ENCODE measurements around the gene COQ2. TPM values are rescaled to one million over a fixed set of nuclear protein-coding genes. Genes with fewer than 3 reads are reported as not detected.

The COQ2 gene
- total and polyA plus RNA-seq, 12 donors: 10.5 to 32.8 (median 25.9) TPM

GRCh38 chr4:83318666-83319065 lies 34.1 kb upstream of the COQ2 start:
- no peak overlapping the region for H3K27ac ChIP-seq
- H3K36me3 ChIP-seq: peaks cover 0 to 9% (median 0%) of the 10 kb centered on the region in 9 donors
- no peaks in the 10 kb centered on the region for H3K9me3 ChIP-seq
- no peak overlapping the region for H3K4me3 ChIP-seq
- intact Hi-C loops (cut with DNase I): no loop called here
- peaks cover 0 to 7% (median 0%) of the 10 kb centered on the region in 7 donors for H3K27me3 ChIP-seq
- ATAC-seq (no peak), DNase-seq (no peak)
- H3K4me1 ChIP-seq: peaks cover 0 to 32% (median 0%) of the 10 kb centered on the region in 9 donors
- 88 to 89% methylated on average over 3 of the region's 3 CpGs for WGBS, 2 donors
- TF ChIP-seq, protein P1, sequence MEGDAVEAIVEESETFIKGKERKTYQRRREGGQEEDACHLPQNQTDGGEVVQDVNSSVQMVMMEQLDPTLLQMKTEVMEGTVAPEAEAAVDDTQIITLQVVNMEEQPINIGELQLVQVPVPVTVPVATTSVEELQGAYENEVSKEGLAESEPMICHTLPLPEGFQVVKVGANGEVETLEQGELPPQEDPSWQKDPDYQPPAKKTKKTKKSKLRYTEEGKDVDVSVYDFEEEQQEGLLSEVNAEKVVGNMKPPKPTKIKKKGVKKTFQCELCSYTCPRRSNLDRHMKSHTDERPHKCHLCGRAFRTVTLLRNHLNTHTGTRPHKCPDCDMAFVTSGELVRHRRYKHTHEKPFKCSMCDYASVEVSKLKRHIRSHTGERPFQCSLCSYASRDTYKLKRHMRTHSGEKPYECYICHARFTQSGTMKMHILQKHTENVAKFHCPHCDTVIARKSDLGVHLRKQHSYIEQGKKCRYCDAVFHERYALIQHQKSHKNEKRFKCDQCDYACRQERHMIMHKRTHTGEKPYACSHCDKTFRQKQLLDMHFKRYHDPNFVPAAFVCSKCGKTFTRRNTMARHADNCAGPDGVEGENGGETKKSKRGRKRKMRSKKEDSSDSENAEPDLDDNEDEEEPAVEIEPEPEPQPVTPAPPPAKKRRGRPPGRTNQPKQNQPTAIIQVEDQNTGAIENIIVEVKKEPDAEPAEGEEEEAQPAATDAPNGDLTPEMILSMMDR (IDR thresholded peaks at IDR 0.05): no peak

- TF ChIP-seq, protein P1 (IDR thresholded peaks at IDR 0.05): no peak
- H3K36me3 ChIP-seq: peaks cover 0 to 9% (median 0%) of the 10 kb centered on the region in 9 donors
- H3K27me3 ChIP-seq: peaks cover 0 to 4% (median 0%) of the 10 kb centered on the region in 7 donors
- DNase-seq: no peak
- 68 to 70% methylated on average over 4 of the region's 4 CpGs for WGBS, 2 donors
- peak overlapping the region in 1 of 10 donors; percentile 74 for H3K27ac ChIP-seq
- peaks cover 0 to 32% (median 0%) of the 10 kb centered on the region in 9 donors for H3K4me1 ChIP-seq
- no peak for ATAC-seq
- no peaks in the 10 kb centered on the region for H3K9me3 ChIP-seq
- intact Hi-C loops (cut with DNase I): no loop called here
- no peak overlapping the region for H3K4me3 ChIP-seq
Measured at GRCh38 chr4:83317671-83318070, 33.1 kb upstream of the COQ2 start.

GRCh38 chr4:83316459-83317165 lies 32.0 kb upstream of the COQ2 start:
- peaks cover 0 to 4% (median 0%) of the 10 kb centered on the region in 7 donors for H3K27me3 ChIP-seq
- intact Hi-C loops (cut with DNase I): no loop called here
- ATAC-seq (peak in 1 of 8 donors; percentile 56), DNase-seq (no peak)
- TF ChIP-seq, protein P1 (IDR thresholded peaks at IDR 0.05): no peak
- peaks cover 0 to 9% (median 0%) of the 10 kb centered on the region in 9 donors for H3K36me3 ChIP-seq
- peaks cover 0 to 25% (median 0%) of the 10 kb centered on the region in 9 donors for H3K4me1 ChIP-seq
- 82 to 83% methylated on average over 13 of the region's 13 CpGs for WGBS, 2 donors
- H3K4me3 ChIP-seq: no peak overlapping the region
- no peaks in the 10 kb centered on the region for H3K9me3 ChIP-seq
- peak overlapping the region in 1 of 10 donors; percentile 74 for H3K27ac ChIP-seq

GRCh38 chr4:83315341-83315870 lies 30.8 kb upstream of the COQ2 start:
- 93 to 95% methylated on average over 4 of the region's 4 CpGs for WGBS, 2 donors

More at GRCh38 chr4:83315341-83315870, 30.8 kb upstream of the COQ2 start:
- Histone ChIP-seq H3K4me3 (no peak overlapping the region), H3K9me3 (no peaks in the 10 kb centered on the region), H3K27ac (no peak overlapping the region), H3K27me3 (peaks cover 0 to under 1% (median 0%) of the 10 kb centered on the region in 7 donors), H3K4me1 (peaks cover 0 to 14% (median 0%) of the 10 kb centered on the region in 9 donors), H3K36me3 (peaks cover 0 to 16% (median 0%) of the 10 kb centered on the region in 9 donors)
- intact Hi-C loops (cut with DNase I): no loop called here
- no peak for ATAC-seq
- TF ChIP-seq, protein P1 (IDR thresholded peaks at IDR 0.05): no peak
- no peak for DNase-seq
